ENCODE results near the gene ALB. TPM values are rescaled to one million over a fixed set of nuclear protein-coding genes. Genes with fewer than 3 reads are reported as not detected.

Gene ALB
- total RNA-seq, 1 donor from 2014 or later = 15.7 TPM

DNA sequence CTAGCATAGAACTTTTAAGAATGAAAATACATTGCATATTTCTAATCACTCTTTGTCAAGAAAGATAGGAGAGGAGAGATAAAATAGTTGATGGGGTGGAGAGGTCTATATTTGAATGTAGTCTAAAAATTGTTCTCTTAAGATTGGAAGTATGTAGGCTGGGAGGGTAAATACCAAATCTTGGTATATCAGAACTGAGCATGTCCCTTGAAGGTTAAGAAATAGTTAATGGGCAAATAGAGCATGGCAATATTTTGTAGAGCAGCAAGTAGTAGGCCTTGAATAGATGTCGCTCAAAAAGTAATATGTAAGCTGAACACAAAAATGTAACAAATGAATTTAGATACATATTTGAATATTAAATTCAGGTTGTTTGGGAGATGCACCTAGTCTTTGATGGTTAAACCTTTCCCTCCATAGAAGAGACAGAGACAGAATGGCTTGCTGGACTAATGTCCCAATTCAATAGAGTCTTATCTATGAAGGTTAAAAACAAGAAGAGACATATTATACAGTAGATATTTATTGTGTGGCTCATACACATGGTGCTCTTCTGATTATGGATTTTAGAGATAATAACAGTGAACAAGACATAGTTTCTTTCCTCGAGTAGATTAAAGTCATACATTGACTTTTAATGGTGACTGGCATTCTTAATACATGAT lies 12.5 kb downstream of the ALB start:
- Histone ChIP-seq H3K27ac (ENCODE audit: low read depth, low read length) (no peak overlapping the region), H3K9me3 (ENCODE audit: control insufficient read depth in 3 of 3, low read length in 3 of 3) (no peaks in the 10 kb centered on the region), H3K36me3 (ENCODE audit: control insufficient read depth in 3 of 3, insufficient read depth in 3 of 3, low read length in 3 of 3) (no peaks in the 10 kb centered on the region), H3K9ac (ENCODE audit: low read depth in 1 of 3, low read length in 3 of 3) (no peak overlapping the region), H3K4me1 (ENCODE audit: control insufficient read depth in 3 of 3, insufficient read depth in 3 of 3, low read length in 3 of 3) (no peaks in the 10 kb centered on the region), H3K27me3 (ENCODE audit: control insufficient read depth in 3 of 3, insufficient read depth in 3 of 3, low read length in 3 of 3) (no peaks in the 10 kb centered on the region), H3K4me3 (ENCODE audit: low read length in 3 of 3) (no peak overlapping the region)

- no peak overlapping the region for H3K4me3 ChIP-seq (ENCODE audit: low read length in 3 of 3)
- H3K36me3 ChIP-seq (ENCODE audit: control insufficient read depth in 3 of 3, insufficient read depth in 3 of 3, low read length in 3 of 3) = no peaks in the 10 kb centered on the region
- H3K27me3 ChIP-seq (ENCODE audit: control insufficient read depth in 3 of 3, insufficient read depth in 3 of 3, low read length in 3 of 3) = no peaks in the 10 kb centered on the region
- no peaks in the 10 kb centered on the region for H3K4me1 ChIP-seq (ENCODE audit: control insufficient read depth in 3 of 3, insufficient read depth in 3 of 3, low read length in 3 of 3)
- no peak overlapping the region for H3K27ac ChIP-seq (ENCODE audit: low read depth, low read length)
- H3K9me3 ChIP-seq (ENCODE audit: control insufficient read depth in 3 of 3, low read length in 3 of 3) = no peaks in the 10 kb centered on the region
- no peak overlapping the region for H3K9ac ChIP-seq (ENCODE audit: low read depth in 1 of 3, low read length in 3 of 3)
These were observed 13.3 kb downstream of the ALB start for GRCh38 chr4:73417342-73417741.

DNA sequence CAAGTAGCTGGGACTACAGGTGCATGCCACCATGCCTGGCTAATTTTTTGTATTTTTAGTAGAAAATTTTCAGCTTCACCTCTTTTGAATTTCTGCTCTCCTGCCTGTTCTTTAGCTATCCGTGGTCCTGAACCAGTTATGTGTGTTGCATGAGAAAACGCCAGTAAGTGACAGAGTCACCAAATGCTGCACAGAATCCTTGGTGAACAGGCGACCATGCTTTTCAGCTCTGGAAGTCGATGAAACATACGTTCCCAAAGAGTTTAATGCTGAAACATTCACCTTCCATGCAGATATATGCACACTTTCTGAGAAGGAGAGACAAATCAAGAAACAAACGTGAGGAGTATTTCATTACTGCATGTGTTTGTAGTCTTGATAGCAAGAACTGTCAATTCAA lies 13.9 kb downstream of the ALB start:
- H3K4me3 ChIP-seq (ENCODE audit: low read length in 3 of 3) = no peak overlapping the region
- H3K9me3 ChIP-seq (ENCODE audit: control insufficient read depth in 3 of 3, low read length in 3 of 3) = no peaks in the 10 kb centered on the region
- H3K9ac ChIP-seq (ENCODE audit: low read depth in 1 of 3, low read length in 3 of 3) = no peak overlapping the region
- H3K36me3 ChIP-seq (ENCODE audit: control insufficient read depth in 3 of 3, insufficient read depth in 3 of 3, low read length in 3 of 3) = no peaks in the 10 kb centered on the region
- no peak overlapping the region for H3K27ac ChIP-seq (ENCODE audit: low read depth, low read length)
- H3K27me3 ChIP-seq (ENCODE audit: control insufficient read depth in 3 of 3, insufficient read depth in 3 of 3, low read length in 3 of 3) = no peaks in the 10 kb centered on the region
- no peaks in the 10 kb centered on the region for H3K4me1 ChIP-seq (ENCODE audit: control insufficient read depth in 3 of 3, insufficient read depth in 3 of 3, low read length in 3 of 3)

GRCh38 chr4:73418677-73419076 lies 14.6 kb downstream of the ALB start:
- H3K9ac ChIP-seq (ENCODE audit: low read depth in 1 of 3, low read length in 3 of 3) = no peak overlapping the region
- H3K27me3 ChIP-seq (ENCODE audit: control insufficient read depth in 3 of 3, insufficient read depth in 3 of 3, low read length in 3 of 3) = no peaks in the 10 kb centered on the region
- no peaks in the 10 kb centered on the region for H3K9me3 ChIP-seq (ENCODE audit: control insufficient read depth in 3 of 3, low read length in 3 of 3)
- H3K4me1 ChIP-seq (ENCODE audit: control insufficient read depth in 3 of 3, insufficient read depth in 3 of 3, low read length in 3 of 3) = no peaks in the 10 kb centered on the region
- H3K36me3 ChIP-seq (ENCODE audit: control insufficient read depth in 3 of 3, insufficient read depth in 3 of 3, low read length in 3 of 3) = no peaks in the 10 kb centered on the region
- H3K27ac ChIP-seq (ENCODE audit: low read depth, low read length) = no peak overlapping the region
- H3K4me3 ChIP-seq (ENCODE audit: low read length in 3 of 3) = no peak overlapping the region

GRCh38 chr4:73419106-73420038 lies 15.3 kb downstream of the ALB start:
- H3K4me3 ChIP-seq (ENCODE audit: low read length in 3 of 3) = no peak overlapping the region
- H3K9ac ChIP-seq (ENCODE audit: low read depth in 1 of 3, low read length in 3 of 3) = no peak overlapping the region
- H3K4me1 ChIP-seq (ENCODE audit: control insufficient read depth in 3 of 3, insufficient read depth in 3 of 3, low read length in 3 of 3) = no peaks in the 10 kb centered on the region
- H3K36me3 ChIP-seq (ENCODE audit: control insufficient read depth in 3 of 3, insufficient read depth in 3 of 3, low read length in 3 of 3) = no peaks in the 10 kb centered on the region
- no peaks in the 10 kb centered on the region for H3K27me3 ChIP-seq (ENCODE audit: control insufficient read depth in 3 of 3, insufficient read depth in 3 of 3, low read length in 3 of 3)
- H3K27ac ChIP-seq (ENCODE audit: low read depth, low read length) = no peak overlapping the region
- no peaks in the 10 kb centered on the region for H3K9me3 ChIP-seq (ENCODE audit: control insufficient read depth in 3 of 3, low read length in 3 of 3)

- Histone ChIP-seq H3K9ac (ENCODE audit: low read depth in 1 of 3, low read length in 3 of 3) (no peak overlapping the region), H3K27ac (ENCODE audit: low read depth, low read length) (no peak overlapping the region), H3K27me3 (ENCODE audit: control insufficient read depth in 3 of 3, insufficient read depth in 3 of 3, low read length in 3 of 3) (no peaks in the 10 kb centered on the region)
These were observed 16.5 kb downstream of the ALB start for GRCh38 chr4:73420615-73421014.

GRCh38 chr4:73421708-73422457 lies 17.8 kb downstream of the ALB start:
- Histone ChIP-seq H3K4me1 (ENCODE audit: control insufficient read depth in 3 of 3, insufficient read depth in 3 of 3, low read length in 3 of 3) (no peaks in the 10 kb centered on the region), H3K36me3 (ENCODE audit: control insufficient read depth in 3 of 3, insufficient read depth in 3 of 3, low read length in 3 of 3) (no peaks in the 10 kb centered on the region), H3K9me3 (ENCODE audit: control insufficient read depth in 3 of 3, low read length in 3 of 3) (no peaks in the 10 kb centered on the region), H3K27ac (ENCODE audit: low read depth, low read length) (no peak overlapping the region), H3K27me3 (ENCODE audit: control insufficient read depth in 3 of 3, insufficient read depth in 3 of 3, low read length in 3 of 3) (no peaks in the 10 kb centered on the region), H3K4me3 (ENCODE audit: low read length in 3 of 3) (no peak overlapping the region), H3K9ac (ENCODE audit: low read depth in 1 of 3, low read length in 3 of 3) (no peak overlapping the region)

More at GRCh38 chr4:73420615-73421014, 16.5 kb downstream of the ALB start:
- no peaks in the 10 kb centered on the region for H3K36me3 ChIP-seq (ENCODE audit: control insufficient read depth in 3 of 3, insufficient read depth in 3 of 3, low read length in 3 of 3)
- H3K4me3 ChIP-seq (ENCODE audit: low read length in 3 of 3) = no peak overlapping the region
- H3K4me1 ChIP-seq (ENCODE audit: control insufficient read depth in 3 of 3, insufficient read depth in 3 of 3, low read length in 3 of 3) = no peaks in the 10 kb centered on the region
- no peaks in the 10 kb centered on the region for H3K9me3 ChIP-seq (ENCODE audit: control insufficient read depth in 3 of 3, low read length in 3 of 3)

DNA sequence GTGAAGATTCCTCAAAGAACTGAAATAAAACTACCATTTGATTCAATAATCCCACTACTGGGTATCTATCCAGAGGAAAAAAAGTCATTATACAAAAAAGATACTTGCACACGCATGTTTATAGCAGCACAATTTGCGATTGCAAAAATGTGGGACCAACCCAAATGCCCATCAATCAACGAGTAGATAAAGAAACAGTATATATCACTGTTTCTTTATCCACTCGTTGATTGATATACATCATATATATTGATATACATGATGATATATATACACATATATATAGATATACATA lies 18.3 kb downstream of the ALB start:
- H3K9me3 ChIP-seq (ENCODE audit: control insufficient read depth in 3 of 3, low read length in 3 of 3) = no peaks in the 10 kb centered on the region

GRCh38 chr4:73423184-73423583 lies 19.1 kb downstream of the ALB start:
- Histone ChIP-seq H3K9me3 (ENCODE audit: control insufficient read depth in 3 of 3, low read length in 3 of 3) (no peaks in the 10 kb centered on the region), H3K36me3 (ENCODE audit: control insufficient read depth in 3 of 3, insufficient read depth in 3 of 3, low read length in 3 of 3) (no peaks in the 10 kb centered on the region), H3K9ac (ENCODE audit: low read depth in 1 of 3, low read length in 3 of 3) (no peak overlapping the region), H3K4me3 (ENCODE audit: low read length in 3 of 3) (no peak overlapping the region), H3K27ac (ENCODE audit: low read depth, low read length) (no peak overlapping the region), H3K4me1 (ENCODE audit: control insufficient read depth in 3 of 3, insufficient read depth in 3 of 3, low read length in 3 of 3) (no peaks in the 10 kb centered on the region), H3K27me3 (ENCODE audit: control insufficient read depth in 3 of 3, insufficient read depth in 3 of 3, low read length in 3 of 3) (no peaks in the 10 kb centered on the region)

More for the DNA sequence above, 18.3 kb downstream of the ALB start:
- no peak overlapping the region for H3K9ac ChIP-seq (ENCODE audit: low read depth in 1 of 3, low read length in 3 of 3)
- H3K4me3 ChIP-seq (ENCODE audit: low read length in 3 of 3) = no peak overlapping the region
- H3K27ac ChIP-seq (ENCODE audit: low read depth, low read length) = no peak overlapping the region
- H3K36me3 ChIP-seq (ENCODE audit: control insufficient read depth in 3 of 3, insufficient read depth in 3 of 3, low read length in 3 of 3) = no peaks in the 10 kb centered on the region
- no peaks in the 10 kb centered on the region for H3K4me1 ChIP-seq (ENCODE audit: control insufficient read depth in 3 of 3, insufficient read depth in 3 of 3, low read length in 3 of 3)
- H3K27me3 ChIP-seq (ENCODE audit: control insufficient read depth in 3 of 3, insufficient read depth in 3 of 3, low read length in 3 of 3) = no peaks in the 10 kb centered on the region

GRCh38 chr4:73426666-73427065 lies 22.6 kb downstream of the ALB start:
- Histone ChIP-seq H3K9me3 (ENCODE audit: control insufficient read depth in 3 of 3, low read length in 3 of 3) (no peaks in the 10 kb centered on the region), H3K36me3 (ENCODE audit: control insufficient read depth in 3 of 3, insufficient read depth in 3 of 3, low read length in 3 of 3) (no peaks in the 10 kb centered on the region), H3K9ac (ENCODE audit: low read depth in 1 of 3, low read length in 3 of 3) (no peak overlapping the region), H3K4me1 (ENCODE audit: control insufficient read depth in 3 of 3, insufficient read depth in 3 of 3, low read length in 3 of 3) (no peaks in the 10 kb centered on the region), H3K27me3 (ENCODE audit: control insufficient read depth in 3 of 3, insufficient read depth in 3 of 3, low read length in 3 of 3) (no peaks in the 10 kb centered on the region), H3K4me3 (ENCODE audit: low read length in 3 of 3) (no peak overlapping the region), H3K27ac (ENCODE audit: low read depth, low read length) (no peak overlapping the region)
